DMS79 treated with DMSO at 0.1 percent for 48 hours (cell line): ENCODE data around the gene PREX1.

ENCODE experiments used
- DNase-seq: peaks from one replicate; lab custom pipeline; 2025; lab: John Stamatoyannopoulos, UW

The PREX1 gene

GRCh38 chr20:48680650-48681049 lies 147.1 kb downstream of the PREX1 start:
- DNase-seq: no peak

- DNase-seq: no peak
Observed at GRCh38 chr20:48679599-48679998, 148.2 kb downstream of the PREX1 start.

- no peak for DNase-seq
Observed at GRCh38 chr20:48679011-48679410, 148.8 kb downstream of the PREX1 start.

GRCh38 chr20:48678421-48678820 lies 149.4 kb downstream of the PREX1 start:
- no peak for DNase-seq

GRCh38 chr20:48676795-48677460 lies 150.9 kb downstream of the PREX1 start:
- DNase-seq: peak; percentile 16

- DNase-seq: no peak
Observed at GRCh38 chr20:48676125-48676524, 151.7 kb downstream of the PREX1 start.

- DNase-seq: no peak
Observed at GRCh38 chr20:48674461-48674860, 153.3 kb downstream of the PREX1 start.

GRCh38 chr20:48673507-48673906 lies 154.3 kb downstream of the PREX1 start:
- DNase-seq: no peak

GRCh38 chr20:48672324-48672723 lies 155.5 kb downstream of the PREX1 start:
- DNase-seq: no peak

- DNase-seq: no peak
Observed at GRCh38 chr20:48671141-48671540, 156.7 kb downstream of the PREX1 start.

- no peak for DNase-seq
Observed at GRCh38 chr20:48669946-48670605, 157.7 kb downstream of the PREX1 start.

- peak; percentile 36 for DNase-seq
Observed at GRCh38 chr20:48668451-48668946, 159.3 kb downstream of the PREX1 start.

- no peak for DNase-seq
Observed at GRCh38 chr20:48667889-48668413, 159.8 kb downstream of the PREX1 start.

GRCh38 chr20:48667481-48667880 lies 160.3 kb downstream of the PREX1 start:
- DNase-seq: no peak

GRCh38 chr20:48665785-48666184 lies 162.0 kb downstream of the PREX1 start:
- no peak for DNase-seq

- no peak for DNase-seq
Observed at GRCh38 chr20:48662711-48663110, 165.1 kb downstream of the PREX1 start.

- DNase-seq: no peak
Observed at GRCh38 chr20:48661575-48662455, 166.0 kb downstream of the PREX1 start.

GRCh38 chr20:48660788-48661187 lies 167.0 kb downstream of the PREX1 start:
- DNase-seq: no peak

GRCh38 chr20:48659858-48660257 lies 167.9 kb downstream of the PREX1 start:
- DNase-seq: no peak

- DNase-seq: no peak
Observed at GRCh38 chr20:48658505-48658904, 169.3 kb downstream of the PREX1 start.

- DNase-seq: no peak
Observed at GRCh38 chr20:48658198-48658476, 169.7 kb downstream of the PREX1 start.

- peak; percentile 65 for DNase-seq
Observed at GRCh38 chr20:48657426-48658197, 170.2 kb downstream of the PREX1 start.
